Omental fat pad (tissue), 4 donors: Measurements from ENCODE around the gene ONECUT3. TPM values are rescaled to one million over a fixed set of nuclear protein-coding genes. Genes with fewer than 3 reads are reported as not detected.
"Not testable (repeated sequence)": the region's sequence is repeated elsewhere in the genome, so short reads cannot be mapped to it uniquely, and the experiment has no call there.

Experiments
- ATAC-seq: fragments of 150-250 bp; one replicate; pipeline ENCODE4 v1.9.1; 2016; ENCODE audit warnings: mild to moderate bottlenecking, moderate library complexity; ENCODE audit not compliant: low FRiP score
- DNase-seq: peaks from one replicate; pipeline ENCODE4 v3.0.0-alpha.2; 2019; ENCODE audit warnings: low spot score
- total RNA-seq, 4 donors: library from RNA; depleted of rRNA; stranded (reverse); fragments of >200 nt; gene quantifications; one replicate each; pipeline ENCODE4 v1.1.0, GENCODE V29; 2016
- TF ChIP-seq, protein P1 (sequence below), 3 donors: fragments of 450-650 bp; IDR thresholded peaks; one replicate each; pipeline ENCODE4 v1.5.1; 2016 to 2017; ENCODE audit warnings: antibody characterized with exemption in 3 of 3, mild to moderate bottlenecking in 3 of 3, moderate library complexity in 2 of 3

ONECUT3 gene
- total RNA-seq, 4 donors from 2014 or later = not detected

DNA sequence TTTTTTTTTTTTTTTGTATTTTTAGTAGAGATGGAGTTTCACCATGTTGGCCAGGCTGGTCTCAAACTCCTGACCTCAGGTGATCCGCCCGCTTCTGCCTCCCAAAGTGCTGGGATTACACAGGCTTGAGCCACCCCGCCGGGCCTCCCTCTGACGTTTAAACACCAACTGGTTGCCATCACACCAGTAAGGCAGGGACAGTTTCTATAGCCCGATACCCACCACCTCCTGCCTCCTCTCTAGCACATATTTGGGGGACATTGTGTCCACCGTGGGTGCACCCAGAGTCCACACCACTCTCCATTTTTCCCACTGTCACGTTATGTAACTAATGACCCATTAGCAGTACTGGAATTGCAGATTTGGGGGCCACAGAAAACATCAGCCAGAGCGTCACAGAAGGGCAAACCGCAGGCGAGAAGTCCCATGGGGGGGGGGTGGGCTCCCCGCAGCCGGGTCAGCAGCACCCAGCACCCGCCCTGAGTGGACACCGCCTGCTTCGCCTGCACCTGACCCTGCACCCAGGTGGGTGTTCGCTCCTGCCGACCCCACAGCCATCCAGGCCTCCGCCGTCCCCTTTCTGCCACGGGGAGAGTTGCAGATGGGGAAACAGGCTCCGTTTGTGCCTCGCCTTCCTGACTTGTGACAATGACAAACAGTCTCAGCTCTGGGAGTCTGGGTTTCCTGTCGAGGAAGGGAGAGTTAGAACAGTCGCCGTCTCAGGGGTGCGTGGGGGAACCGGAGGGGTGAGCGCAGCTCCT, 3.6 kb downstream of the ONECUT3 start:
- TF ChIP-seq, protein P1, sequence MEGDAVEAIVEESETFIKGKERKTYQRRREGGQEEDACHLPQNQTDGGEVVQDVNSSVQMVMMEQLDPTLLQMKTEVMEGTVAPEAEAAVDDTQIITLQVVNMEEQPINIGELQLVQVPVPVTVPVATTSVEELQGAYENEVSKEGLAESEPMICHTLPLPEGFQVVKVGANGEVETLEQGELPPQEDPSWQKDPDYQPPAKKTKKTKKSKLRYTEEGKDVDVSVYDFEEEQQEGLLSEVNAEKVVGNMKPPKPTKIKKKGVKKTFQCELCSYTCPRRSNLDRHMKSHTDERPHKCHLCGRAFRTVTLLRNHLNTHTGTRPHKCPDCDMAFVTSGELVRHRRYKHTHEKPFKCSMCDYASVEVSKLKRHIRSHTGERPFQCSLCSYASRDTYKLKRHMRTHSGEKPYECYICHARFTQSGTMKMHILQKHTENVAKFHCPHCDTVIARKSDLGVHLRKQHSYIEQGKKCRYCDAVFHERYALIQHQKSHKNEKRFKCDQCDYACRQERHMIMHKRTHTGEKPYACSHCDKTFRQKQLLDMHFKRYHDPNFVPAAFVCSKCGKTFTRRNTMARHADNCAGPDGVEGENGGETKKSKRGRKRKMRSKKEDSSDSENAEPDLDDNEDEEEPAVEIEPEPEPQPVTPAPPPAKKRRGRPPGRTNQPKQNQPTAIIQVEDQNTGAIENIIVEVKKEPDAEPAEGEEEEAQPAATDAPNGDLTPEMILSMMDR (IDR thresholded peaks at IDR 0.05) = no peak
- DNase-seq (no peak), ATAC-seq (no peak)

DNA sequence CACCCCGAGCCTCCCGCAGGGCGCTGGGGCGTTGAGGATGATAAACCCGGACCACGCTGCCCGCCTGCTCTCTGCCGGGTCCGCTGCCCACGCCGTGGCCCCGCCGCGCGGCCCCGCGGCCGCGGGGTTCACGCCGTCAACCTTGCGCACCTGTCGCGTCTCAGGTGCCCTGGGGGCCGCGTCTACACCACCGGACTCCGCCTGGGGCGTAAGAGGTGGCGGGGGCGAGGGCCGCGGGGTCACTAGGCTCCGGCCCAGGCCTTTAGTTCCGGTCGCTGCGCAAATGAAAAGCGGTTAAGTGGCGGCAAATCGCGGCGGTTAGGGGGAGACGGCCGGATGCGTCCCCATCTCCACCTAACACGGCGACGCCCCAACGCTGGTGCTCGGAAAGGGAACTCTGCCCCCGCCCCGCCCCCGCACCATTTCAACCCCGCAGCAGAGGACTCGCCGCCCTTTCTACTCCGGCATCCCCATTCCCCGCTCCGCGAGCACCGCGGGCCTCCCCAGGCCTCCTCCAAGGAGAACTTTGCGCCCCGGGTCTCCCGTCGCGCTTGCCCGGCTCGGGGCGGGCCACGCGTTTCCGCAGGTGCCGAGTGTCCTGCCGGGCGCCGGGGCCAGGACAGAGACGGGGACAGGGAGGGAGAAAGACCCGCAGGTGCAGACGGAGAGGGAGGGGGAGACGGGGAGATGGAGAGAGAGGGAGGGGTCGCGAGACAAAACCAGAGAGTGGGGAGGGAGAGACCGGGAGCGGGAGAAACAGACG, 4.3 kb downstream of the ONECUT3 start:
- ATAC-seq (no peak), DNase-seq (no peak)
- TF ChIP-seq, protein P1 (IDR thresholded peaks at IDR 0.05) = no peak

DNA sequence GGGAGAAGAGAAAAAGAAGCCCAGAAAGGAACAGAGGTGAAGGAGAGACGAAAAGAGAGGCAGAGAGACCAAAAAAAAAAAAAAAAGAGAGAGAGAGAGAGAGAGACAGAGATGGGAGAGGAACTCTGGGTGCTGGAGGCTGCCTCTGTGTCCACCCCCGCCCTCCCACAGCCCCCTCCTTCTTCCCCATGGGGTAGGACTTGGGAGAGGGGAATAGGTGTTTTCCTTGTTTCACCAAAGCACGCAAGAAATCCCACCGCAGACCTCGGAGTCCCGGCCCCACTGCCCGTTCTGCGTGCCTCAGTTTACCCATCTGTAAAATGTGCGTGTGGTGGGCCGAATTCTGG, 4.9 kb downstream of the ONECUT3 start:
- no peak for ATAC-seq
- no peak for DNase-seq
- TF ChIP-seq, protein P1 (IDR thresholded peaks at IDR 0.05) = no peak

DNA sequence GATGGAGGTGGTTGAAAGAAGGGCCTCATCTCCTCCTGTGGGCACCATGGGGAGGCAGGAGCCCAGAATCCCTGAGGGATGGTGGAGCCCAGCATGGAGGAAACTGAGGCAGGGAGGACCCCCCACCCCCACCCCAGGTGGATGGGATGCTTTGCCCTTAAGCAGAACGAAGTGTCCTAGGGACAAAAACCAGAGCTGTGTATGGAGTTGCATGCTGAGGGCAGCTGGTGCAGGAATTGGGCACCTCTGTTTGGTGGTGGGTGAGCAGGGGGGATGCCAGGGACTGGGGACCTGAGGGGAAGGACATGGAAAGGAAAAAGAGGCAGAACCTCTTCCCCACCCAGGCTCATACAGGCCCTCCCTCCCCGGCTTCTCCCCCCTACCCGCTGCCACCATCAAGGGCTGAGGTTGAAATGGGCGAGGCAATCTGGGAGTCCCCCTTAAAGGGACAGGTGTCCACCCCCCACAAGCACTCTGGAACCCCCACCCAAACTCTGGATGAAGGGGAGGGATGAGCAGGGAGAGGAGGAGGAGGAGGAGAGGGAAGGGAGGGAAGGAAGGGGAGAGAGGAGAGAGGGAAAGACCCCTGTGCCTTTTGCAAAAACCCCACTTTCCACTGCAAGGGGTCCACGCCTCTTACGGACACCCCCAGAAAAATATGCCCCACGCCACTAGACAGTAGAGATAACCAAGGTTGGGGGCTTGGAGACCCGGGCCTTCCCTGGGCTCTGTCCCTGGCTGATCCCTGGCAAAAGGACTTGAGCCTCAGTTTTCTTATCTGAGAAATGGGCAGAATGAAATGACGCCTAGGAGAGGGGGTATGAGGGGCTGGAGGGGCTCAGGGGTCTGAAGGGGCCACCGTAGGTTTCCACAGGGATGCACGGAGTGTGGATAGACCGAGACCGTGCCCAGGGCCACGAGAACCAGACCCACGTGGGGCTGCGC, 5.9 kb downstream of the ONECUT3 start:
- ATAC-seq (no peak), DNase-seq (no peak)
- TF ChIP-seq, protein P1 (IDR thresholded peaks at IDR 0.05) = no peak

DNA sequence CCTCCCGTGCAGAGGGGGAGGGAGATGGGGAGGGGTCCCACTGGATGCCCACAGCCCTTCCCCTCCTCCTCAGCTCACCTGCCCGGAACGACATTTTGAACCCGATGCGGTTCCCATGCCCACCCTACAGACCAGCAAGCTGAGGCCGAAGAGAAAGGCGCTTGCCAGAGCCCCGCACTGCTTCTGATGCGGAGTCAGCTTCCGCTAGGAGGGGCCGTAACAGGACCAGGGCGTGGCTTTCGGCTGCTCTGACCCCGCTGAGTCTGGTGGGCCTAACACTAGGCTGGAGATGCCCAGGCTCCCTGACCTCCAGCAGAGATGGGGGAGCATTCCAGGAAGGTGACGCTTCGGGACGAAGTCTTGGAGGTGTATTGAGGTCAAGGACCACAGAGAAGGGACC, 6.7 kb downstream of the ONECUT3 start:
- TF ChIP-seq, protein P1 (IDR thresholded peaks at IDR 0.05) = no peak
- ATAC-seq (no peak), DNase-seq (no peak)

DNA sequence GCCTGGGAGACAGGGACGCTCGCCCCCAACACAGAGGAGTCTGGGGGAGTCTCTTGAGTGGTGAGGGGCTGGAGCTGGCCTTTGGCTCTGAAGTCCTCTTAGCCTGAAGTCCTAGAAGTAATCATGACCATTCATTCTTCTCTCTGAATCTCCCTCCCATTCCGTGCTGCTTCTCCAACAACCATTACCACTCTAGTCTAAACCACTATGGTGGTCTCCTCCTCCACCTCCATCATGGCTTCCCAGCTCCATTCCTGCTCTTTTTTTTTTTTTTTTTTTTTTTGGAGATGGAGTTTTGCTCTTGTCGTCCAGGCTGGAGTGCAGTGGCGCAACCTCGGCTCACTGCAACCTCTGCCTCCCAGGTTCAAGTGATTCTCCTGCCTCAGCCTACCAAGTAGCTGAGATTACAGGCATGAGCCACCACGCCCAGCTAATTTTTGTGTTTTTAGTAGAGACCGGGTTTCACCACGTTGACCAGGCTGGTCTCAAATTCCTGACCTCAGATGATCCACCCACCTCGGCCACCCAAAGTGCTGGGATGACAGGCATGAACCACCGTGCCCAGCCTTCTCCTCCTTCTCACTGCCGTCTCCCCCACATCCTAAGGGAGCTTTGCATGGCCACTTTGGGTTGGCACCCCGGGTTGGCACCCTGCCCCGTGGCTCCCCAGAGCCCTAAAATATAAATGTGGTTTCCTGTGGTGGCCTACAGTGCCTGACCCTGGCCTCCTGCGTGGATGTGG, 7.7 kb downstream of the ONECUT3 start:
- not testable (repeated sequence) for DNase-seq, ATAC-seq
